Neural cell (in vitro differentiated cells): ENCODE data around the gene CTDSPL. TPM values are rescaled to one million over a fixed set of nuclear protein-coding genes. Genes with fewer than 3 reads are reported as not detected.

ENCODE experiments used
- H2AFZ ChIP-seq: fragments of 200-600, 300-800 bp; sonication (generic), shearing (Covaris generic); 2 replicates; pipeline ENCODE4 v1.6.0; 2014; ENCODE audit warnings: low read depth, mild to moderate bottlenecking, antibody characterized with exemption, low read length, moderate library complexity
- H3F3A ChIP-seq: fragments of 200-600 bp; shearing (Covaris generic); 2 replicates; pipeline ENCODE4 v1.6.1; 2016; ENCODE audit warnings: mild to moderate bottlenecking, moderate library complexity, mixed read lengths, antibody characterized with exemption, low read length; ENCODE audit not compliant: insufficient read depth, poor library complexity, severe bottlenecking
- H3K27ac ChIP-seq: fragments of 200-600, 300-800 bp; sonication (generic), shearing (Covaris generic); 2 replicates; pipeline ENCODE4 v1.5.1; 2014; ENCODE audit warnings: mild to moderate bottlenecking, low read length, moderate library complexity
- H3K27me3 ChIP-seq: fragments of 300-800, 200-600 bp; sonication (generic), shearing (Covaris generic); 2 replicates; pipeline ENCODE4 v1.6.0; 2014; ENCODE audit warnings: mild to moderate bottlenecking, low read depth, low read length, moderate library complexity; ENCODE audit not compliant: insufficient read depth
- H3K36me3 ChIP-seq: fragments of 300-800, 200-600 bp; sonication (generic), shearing (Covaris generic); 2 replicates; pipeline ENCODE4 v1.5.1; 2014; ENCODE audit warnings: mild to moderate bottlenecking, antibody characterized with exemption, low read length, moderate library complexity; ENCODE audit not compliant: insufficient read depth
- H3K4me2 ChIP-seq: fragments of 300-800, 200-600 bp; sonication (generic), shearing (Covaris generic); 2 replicates; pipeline ENCODE4 v1.6.0; 2014; ENCODE audit warnings: mild to moderate bottlenecking, low read length
- H3K4me3 ChIP-seq: fragments of 300-800, 200-600 bp; sonication (generic), shearing (Covaris generic); 2 replicates; pipeline ENCODE4 v1.5.1; 2014; ENCODE audit warnings: mild to moderate bottlenecking, low read length, moderate library complexity
- H3K79me2 ChIP-seq: fragments of 200-600 bp; shearing (Covaris generic); replicated peaks from 2 replicates; pipeline ENCODE4 v1.6.0; 2014; ENCODE audit warnings: mild to moderate bottlenecking, low read length, moderate library complexity; ENCODE audit not compliant: insufficient read depth
- H3K9ac ChIP-seq: fragments of 300-800, 200-600 bp; sonication (generic), shearing (Covaris generic); 2 replicates; pipeline ENCODE4 v1.6.1; 2016; ENCODE audit warnings: mild to moderate bottlenecking, low read length, mixed read lengths
- H3K9me2 ChIP-seq: fragments of 200-600 bp; shearing (Covaris generic); 2 replicates; pipeline ENCODE4 v1.6.1; 2016; ENCODE audit warnings: mild to moderate bottlenecking, low read length, mixed read lengths; ENCODE audit not compliant: insufficient read depth
- H3K9me3 ChIP-seq: fragments of 200-600, 300-800 bp; sonication (generic), shearing (Covaris generic); 2 replicates; pipeline ENCODE4 v1.6.1; 2016; ENCODE audit warnings: mild to moderate bottlenecking, mixed run types, low read length, moderate library complexity, mixed read lengths
- H4K20me1 ChIP-seq: fragments of 200-600 bp; shearing (Covaris generic); 2 replicates; pipeline ENCODE4 v1.6.1; 2016; ENCODE audit warnings: mild to moderate bottlenecking, mixed run types; ENCODE audit not compliant: insufficient read depth
- EP300 ChIP-seq: fragments of 450-650 bp; conservative IDR thresholded peaks from 2 replicates; pipeline ENCODE4 v1.6.1; 2014; ENCODE audit warnings: antibody characterized with exemption, mild to moderate bottlenecking, moderate library complexity; ENCODE audit not compliant: poor library complexity, severe bottlenecking
- EZH2 ChIP-seq: fragments of 200-600, 300-800 bp; shearing (Covaris generic), sonication (generic); IDR thresholded peaks from 2 replicates; pipeline ENCODE4 v1.6.1; 2014; ENCODE audit warnings: antibody characterized with exemption, low read length, borderline replicate concordance, mild to moderate bottlenecking; ENCODE audit not compliant: insufficient read depth, poor library complexity, severe bottlenecking
- MXI1 ChIP-seq: fragments of 450-650 bp; conservative IDR thresholded peaks from 2 replicates; pipeline ENCODE4 v1.6.1; 2014; ENCODE audit warnings: antibody characterized with exemption, mild to moderate bottlenecking; ENCODE audit not compliant: poor library complexity, severe bottlenecking
- POLR2AphosphoS5 ChIP-seq: IDR thresholded peaks from 2 replicates; pipeline ENCODE4 v1.6.1; 2012
- RAD21 ChIP-seq: fragments of 450-650 bp; conservative IDR thresholded peaks from 2 replicates; pipeline ENCODE4 v1.6.1; 2014; ENCODE audit warnings: antibody characterized with exemption, mild to moderate bottlenecking, moderate library complexity
- REST ChIP-seq: IDR thresholded peaks from 2 replicates; pipeline ENCODE4 v1.6.1; 2012; ENCODE audit warnings: borderline replicate concordance
- SMC3 ChIP-seq: fragments of 450-650 bp; conservative IDR thresholded peaks from 2 replicates; pipeline ENCODE4 v1.6.1; 2014; ENCODE audit warnings: antibody characterized with exemption, mild to moderate bottlenecking, moderate library complexity; ENCODE audit not compliant: poor library complexity
- TAF1 ChIP-seq: IDR thresholded peaks from 2 replicates; pipeline ENCODE4 v1.6.1; 2012; ENCODE audit warnings: low read depth
- polyA plus RNA-seq: library from polyadenylated mRNA; depleted of rRNA; stranded (reverse); fragments of >200 nt; gene quantifications from 2 replicates; pipeline ENCODE4 v1.2.3, GENCODE V29; 2014
- TF ChIP-seq, protein P1 (sequence below): fragments of 450-650 bp; IDR thresholded peaks from 2 replicates; pipeline ENCODE4 v1.5.1; 2014; ENCODE audit warnings: antibody characterized with exemption, mild to moderate bottlenecking, moderate library complexity; ENCODE audit not compliant: poor library complexity, severe bottlenecking

Gene CTDSPL
- polyA plus RNA-seq, 1 donor from 2014 or later, result 17.0 TPM

DNA sequence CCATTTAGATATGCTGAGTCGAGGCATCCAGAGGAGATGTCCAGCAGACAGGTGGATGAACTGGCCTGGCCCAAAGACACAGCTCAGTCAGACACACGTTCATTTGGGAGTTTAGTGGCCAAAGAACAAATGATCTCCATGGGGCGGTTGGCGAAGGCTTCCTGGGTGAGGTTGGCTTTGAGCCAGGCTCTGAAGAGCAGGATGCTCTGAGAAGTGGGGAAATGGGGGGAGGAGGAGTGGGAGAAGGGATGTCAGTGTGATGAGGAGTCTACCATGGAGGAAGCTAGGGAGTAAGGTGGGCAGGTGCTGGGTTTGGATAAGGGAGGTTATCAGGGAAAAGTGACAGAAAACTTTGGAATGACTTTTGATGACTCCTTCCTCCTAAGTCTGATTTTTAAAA is 81.4 kb downstream of the CTDSPL start:
- Histone ChIP-seq H3F3A (no peaks in the 10 kb centered on the region), H4K20me1 (no peaks in the 10 kb centered on the region), H3K9me3 (no peaks in the 10 kb centered on the region), H3K27me3 (no peaks in the 10 kb centered on the region), H3K36me3 (no peaks in the 10 kb centered on the region), H3K9ac (no peak overlapping the region), H3K4me2 (no peak overlapping the region), H2AFZ (no peak overlapping the region), H3K9me2 (no peaks in the 10 kb centered on the region), H3K27ac (no peak overlapping the region), H3K4me3 (no peak overlapping the region), H3K79me2 (no peaks in the 10 kb centered on the region)
- TF ChIP-seq, protein P1, sequence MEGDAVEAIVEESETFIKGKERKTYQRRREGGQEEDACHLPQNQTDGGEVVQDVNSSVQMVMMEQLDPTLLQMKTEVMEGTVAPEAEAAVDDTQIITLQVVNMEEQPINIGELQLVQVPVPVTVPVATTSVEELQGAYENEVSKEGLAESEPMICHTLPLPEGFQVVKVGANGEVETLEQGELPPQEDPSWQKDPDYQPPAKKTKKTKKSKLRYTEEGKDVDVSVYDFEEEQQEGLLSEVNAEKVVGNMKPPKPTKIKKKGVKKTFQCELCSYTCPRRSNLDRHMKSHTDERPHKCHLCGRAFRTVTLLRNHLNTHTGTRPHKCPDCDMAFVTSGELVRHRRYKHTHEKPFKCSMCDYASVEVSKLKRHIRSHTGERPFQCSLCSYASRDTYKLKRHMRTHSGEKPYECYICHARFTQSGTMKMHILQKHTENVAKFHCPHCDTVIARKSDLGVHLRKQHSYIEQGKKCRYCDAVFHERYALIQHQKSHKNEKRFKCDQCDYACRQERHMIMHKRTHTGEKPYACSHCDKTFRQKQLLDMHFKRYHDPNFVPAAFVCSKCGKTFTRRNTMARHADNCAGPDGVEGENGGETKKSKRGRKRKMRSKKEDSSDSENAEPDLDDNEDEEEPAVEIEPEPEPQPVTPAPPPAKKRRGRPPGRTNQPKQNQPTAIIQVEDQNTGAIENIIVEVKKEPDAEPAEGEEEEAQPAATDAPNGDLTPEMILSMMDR, result no peak
- TF ChIP-seq EZH2, result no peak
- TF ChIP-seq TAF1, result no peak
- TF ChIP-seq EP300, result no peak
- no peak for TF ChIP-seq MXI1
- no peak for TF ChIP-seq REST
- no peak for TF ChIP-seq SMC3
- no peak for TF ChIP-seq POLR2AphosphoS5
- TF ChIP-seq RAD21, result no peak

DNA sequence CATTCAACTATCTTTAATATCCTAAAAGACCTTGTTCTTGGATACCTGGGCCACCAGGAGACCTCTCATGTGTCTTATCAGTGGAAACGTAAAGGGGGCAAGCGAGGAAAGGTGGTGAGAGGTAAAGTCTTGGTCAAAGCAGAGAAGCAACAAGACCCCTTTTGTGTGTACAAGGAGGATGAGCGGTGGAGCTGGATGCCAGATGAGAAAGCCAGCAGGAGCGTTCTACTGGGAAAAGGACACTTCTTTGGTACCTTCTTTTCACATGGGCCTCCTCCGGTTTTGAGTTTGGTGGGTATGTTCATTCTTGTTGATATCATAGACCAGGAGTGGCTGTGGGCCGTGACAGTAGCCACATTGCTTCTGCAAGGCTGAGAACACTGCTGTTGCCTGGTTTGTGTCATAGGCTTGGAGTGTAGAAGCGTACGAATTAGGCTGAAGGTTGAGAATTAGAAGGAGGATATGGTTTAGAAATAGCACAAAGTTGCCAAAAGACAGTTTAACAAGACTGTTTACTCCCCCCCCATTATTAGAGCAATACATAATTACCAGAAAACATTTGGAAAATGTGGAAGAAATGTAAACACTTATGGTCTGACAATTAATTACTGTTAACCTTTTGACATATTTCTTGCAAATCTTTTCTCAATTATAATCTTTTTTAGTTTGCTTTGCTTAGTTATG is 82.1 kb downstream of the CTDSPL start:
- Histone ChIP-seq H3K79me2 (no peaks in the 10 kb centered on the region), H3K9me2 (no peaks in the 10 kb centered on the region), H3K4me2 (no peak overlapping the region), H3K9me3 (no peaks in the 10 kb centered on the region), H3K9ac (no peak overlapping the region), H2AFZ (no peak overlapping the region), H3K27ac (no peak overlapping the region), H3K27me3 (no peaks in the 10 kb centered on the region), H3F3A (no peaks in the 10 kb centered on the region), H3K36me3 (no peaks in the 10 kb centered on the region), H4K20me1 (no peaks in the 10 kb centered on the region), H3K4me3 (no peak overlapping the region)
- TF ChIP-seq, protein P1, result no peak
- TF ChIP-seq RAD21, result no peak
- TF ChIP-seq EP300, result no peak
- no peak for TF ChIP-seq TAF1
- TF ChIP-seq MXI1, result no peak
- TF ChIP-seq EZH2, result no peak
- TF ChIP-seq SMC3, result no peak
- no peak for TF ChIP-seq POLR2AphosphoS5
- TF ChIP-seq REST, result no peak
